HepG2 (cell line): ENCODE results near the gene ARAP1. TPM values are rescaled to one million over a fixed set of nuclear protein-coding genes. Genes with fewer than 3 reads are reported as not detected.
A peak's percentile ranks its signal among the peaks of the same experiment; 100 is the strongest.

Source experiments
- HDAC1 ChIP-seq: sonication (generic); formaldehyde crosslinking; IDR thresholded peaks from 2 replicates; pipeline ENCODE4 v1.5.1; 2020; ENCODE audit warnings: mild to moderate bottlenecking, missing genetic modification reagents
- KDM6A ChIP-seq: IDR thresholded peaks from 2 replicates; pipeline ENCODE4 v1.6.1; 2016; ENCODE audit warnings: low read depth
- NR2F1 ChIP-seq, 2 experiments: fragments of 450-650 bp in 1 of 2; formaldehyde crosslinking in 1 of 2; IDR thresholded peaks; 2 replicates each; pipeline versions ENCODE4 v1.5.0 to v1.6.1; 2016 to 2020; ENCODE audit warnings: mild to moderate bottlenecking in 1 of 2, missing compliant biosample characterization in 1 of 2, missing genetic modification reagents in 1 of 2, moderate library complexity in 1 of 2
- RELA ChIP-seq: sonication (generic); formaldehyde crosslinking; IDR thresholded peaks from 2 replicates; pipeline ENCODE4 v1.4.0; 2020; ENCODE audit warnings: missing genetic modification reagents
- SKIL ChIP-seq: sonication (generic); formaldehyde crosslinking; IDR thresholded peaks from 2 replicates; pipeline ENCODE4 v1.8.0; 2022; ENCODE audit warnings: missing genetic modification reagents, mild to moderate bottlenecking, moderate library complexity, borderline replicate concordance
- SRY ChIP-seq: sonication (generic); formaldehyde crosslinking; IDR thresholded peaks from 2 replicates; pipeline ENCODE4 v1.8.0; 2022; ENCODE audit warnings: mild to moderate bottlenecking, missing genetic modification reagents
- TOPORS ChIP-seq: sonication (generic); formaldehyde crosslinking; IDR thresholded peaks from 2 replicates; pipeline ENCODE4 v1.8.0; 2023; ENCODE audit warnings: mild to moderate bottlenecking, missing genetic modification reagents
- WIZ ChIP-seq: sonication (generic); formaldehyde crosslinking; IDR thresholded peaks from 2 replicates; pipeline ENCODE4 v1.5.1; 2020; ENCODE audit warnings: mild to moderate bottlenecking, missing genetic modification reagents
- ZBTB46 ChIP-seq: sonication (generic); formaldehyde crosslinking; IDR thresholded peaks from 2 replicates; pipeline ENCODE4 v1.4.0; 2020; ENCODE audit warnings: mild to moderate bottlenecking, missing genetic modification reagents, borderline replicate concordance
- ZNF136 ChIP-seq: sonication (generic); formaldehyde crosslinking; IDR thresholded peaks from 2 replicates; pipeline ENCODE4 v1.8.1; 2022; ENCODE audit warnings: low read depth, mild to moderate bottlenecking, moderate library complexity, missing genetic modification reagents
- ZNF251 ChIP-seq: sonication (generic); formaldehyde crosslinking; IDR thresholded peaks from 2 replicates; pipeline ENCODE4 v1.9.0; 2021; ENCODE audit warnings: mild to moderate bottlenecking, missing genetic modification reagents
- ZNF44 ChIP-seq: sonication (generic); formaldehyde crosslinking; IDR thresholded peaks from 2 replicates; pipeline ENCODE4 v1.5.1; 2020; ENCODE audit warnings: mild to moderate bottlenecking, missing genetic modification reagents
- ZNF468 ChIP-seq: sonication (generic); formaldehyde crosslinking; IDR thresholded peaks from 2 replicates; pipeline ENCODE4 v1.8.0; 2022; ENCODE audit warnings: mild to moderate bottlenecking, moderate library complexity, missing genetic modification reagents
- polyA plus RNA-seq, 8 experiments: library from polyadenylated mRNA; depleted of rRNA in 3 of 8; stranded (reverse) in 7 of 8; unstranded in 1 of 8; fragments of >200 nt; fragmentation: Illumina TruSeq in 4 of 8; extraction: Trizol in 4 of 8; gene quantifications; 2 replicates each; pipeline versions ENCODE4 v1.2.1 to v1.2.3, GENCODE V29; 2011 to 2016; ENCODE audit warnings: low read depth in 4 of 8, missing spikeins in 1 of 8, mixed read lengths in 1 of 8; ENCODE audit not compliant: insufficient read depth in 1 of 8
- total RNA-seq, 5 experiments: library from RNA; depleted of rRNA; stranded (reverse); fragments of >200 nt; fragmentation: Illumina TruSeq; extraction: Trizol; gene quantifications; 2 replicates each; pipeline ENCODE4 v1.2.3, GENCODE V29; 2016; ENCODE audit warnings: low read depth in 1 of 5

The ARAP1 gene
- total and polyA plus RNA-seq, 2 of the 13 experiments (the other 11 are each of a cell fraction or from before 2014, with no cell fraction given), result 43.2 to 55.5 TPM

- TF ChIP-seq ZBTB46 (peak; percentile 84; the same call in 1 of the 2 replicates), WIZ (no peak), ZNF468 (CRISPR knock-in tag) (no peak), ZNF251 (CRISPR knock-in tag) (no peak), TOPORS (CRISPR knock-in tag) (no peak), NR2F1 (CRISPR knock-in tag; IDR thresholded peaks at IDR 0.05) (peak; percentile 20 to 59; a peak in 2 of 4 replicates), SRY (CRISPR knock-in tag) (no peak), KDM6A (no peak; the same call in 1 of the 2 replicates), HDAC1 (CRISPR knock-in tag) (no peak; the same call in none of the 2 replicates), RELA (CRISPR knock-in tag) (no peak), SKIL (no peak), ZNF136 (0 out of 2 replicates have a peak, but pooled peaks have one; percentile 32), ZNF44 (no peak)
- TF ChIP-seq, all 625 proteins: peak for 200
Observed at GRCh38 chr11:72787216-72788104, 35.3 kb upstream of the ARAP1 start (continued).
